Measurements from ENCODE around the gene TMEM208. TPM values are rescaled to one million over a fixed set of nuclear protein-coding genes. Genes with fewer than 3 reads are reported as not detected.

Gene TMEM208
- total and polyA plus RNA-seq, 3 experiments from 2014 or later, result 58.4 to 83.7 (median 69.5) TPM

- CTCF ChIA-PET, result interaction anchor here (1.0 to 11.3 kb wide), 3 partner anchors 9 to 30 kb away, joined by 3 to 205 read pairs (median 3); partner anchors contain the start of genes B3GNT9, FBXL8, HSF4 and TRADD
- peaks cover 0 to 4% of the 10 kb centered on the region in 2 donors for H3K27me3 Mint-ChIP-seq
- H3K36me3 Mint-ChIP-seq, result peaks cover 0 to 8% (median 0%) of the 10 kb centered on the region in 3 donors
- H3K9me3 Mint-ChIP-seq, result no peaks in the 10 kb centered on the region
- Histone ChIP-seq H3K27me3 (ENCODE audit: insufficient read depth, low read length, poor library complexity, severe bottlenecking) (no peaks in the 10 kb centered on the region), H3K27ac (ENCODE audit: low read depth, low read length) (no peak overlapping the region), H3K36me3 (ENCODE audit: insufficient read depth, low read length) (no peaks in the 10 kb centered on the region), H3K9me3 (ENCODE audit: low read length) (no peaks in the 10 kb centered on the region), H3K4me3 (ENCODE audit: low read length) (no peak overlapping the region), H3K4me1 (ENCODE audit: insufficient read depth, low read length) (peaks cover 36% of the 10 kb centered on the region)
- POLR2A ChIA-PET, result no interaction called here
- DNase-seq, result no peak
- peak overlapping the region in 1 of 7 donors; percentile 62 for H3K4me3 Mint-ChIP-seq
- H3K4me1 Mint-ChIP-seq, result peaks cover 22 to 38% (median 28%) of the 10 kb centered on the region in 3 donors
- H3K27ac Mint-ChIP-seq, result peak overlapping the region in 1 of 8 donors; percentile 74
These were observed 38.6 kb upstream of the TMEM208 start for GRCh38 chr16:67188323-67188722.

- Histone ChIP-seq H3K4me3 (ENCODE audit: low read length) (no peak overlapping the region), H3K9me3 (ENCODE audit: low read length) (no peaks in the 10 kb centered on the region), H3K27ac (ENCODE audit: low read depth, low read length) (no peak overlapping the region), H3K36me3 (ENCODE audit: insufficient read depth, low read length) (no peaks in the 10 kb centered on the region), H3K27me3 (ENCODE audit: insufficient read depth, low read length, poor library complexity, severe bottlenecking) (no peaks in the 10 kb centered on the region), H3K4me1 (ENCODE audit: insufficient read depth, low read length) (peaks cover 40% of the 10 kb centered on the region)
- Mint-ChIP-seq H3K4me1 (peaks cover 27 to 43% (median 33%) of the 10 kb centered on the region in 3 donors), H3K4me3 (no peak overlapping the region), H3K36me3 (peaks cover 0 to 12% (median 0%) of the 10 kb centered on the region in 3 donors), H3K9me3 (no peaks in the 10 kb centered on the region), H3K27ac (no peak overlapping the region), H3K27me3 (peaks cover 0 to 4% of the 10 kb centered on the region in 2 donors)
- DNase-seq, result no peak
- CTCF ChIA-PET, result interaction anchor here (1.0 to 11.3 kb wide), 3 partner anchors 9 to 30 kb away, joined by 3 to 205 read pairs (median 3); partner anchors contain the start of genes B3GNT9, FBXL8, HSF4 and TRADD
- POLR2A ChIA-PET, result no interaction called here
These were observed 38.1 kb upstream of the TMEM208 start for GRCh38 chr16:67188798-67189197.

GRCh38 chr16:67190041-67190440 lies 36.9 kb upstream of the TMEM208 start, which contains the start of gene EXOC3L1:
Gene EXOC3L1, minus strand, starts transcription at chr16:67190136. Its CDS starts 460 bp downstream, at chr16:67189676.
- Mint-ChIP-seq H3K4me1 (peaks cover 32 to 46% (median 41%) of the 10 kb centered on the region in 3 donors), H3K27me3 (peaks cover 0 to 4% of the 10 kb centered on the region in 2 donors), H3K27ac (peak within 1 kb of the TSS in 1 of 8 donors; percentile 77), H3K4me3 (peak within 1 kb of the TSS in 1 of 7 donors; percentile 13), H3K36me3 (peaks cover 0 to 24% (median 0%) of the 10 kb centered on the region in 3 donors), H3K9me3 (no peaks in the 10 kb centered on the region)
- peaks cover 34% of the 10 kb centered on the region for H3K4me1 ChIP-seq (ENCODE audit: insufficient read depth, low read length)
- no peak for DNase-seq
- no peaks in the 10 kb centered on the region for H3K9me3 ChIP-seq (ENCODE audit: low read length)
- no peak within 1 kb of the TSS for H3K4me3 ChIP-seq (ENCODE audit: low read length)
- no peaks in the 10 kb centered on the region for H3K27me3 ChIP-seq (ENCODE audit: insufficient read depth, low read length, poor library complexity, severe bottlenecking)
- H3K36me3 ChIP-seq (ENCODE audit: insufficient read depth, low read length), result peaks cover 9% of the 10 kb centered on the region
- ChIA-PET CTCF (interaction anchor here (1.3 to 11.3 kb wide), 2 partner anchors 31 to 172 kb away, joined by 4 to 205 read pairs; partner anchors contain the start of genes B3GNT9, FBXL8, HSF4 and TRADD), POLR2A (no interaction called here)
- no peak within 1 kb of the TSS for H3K27ac ChIP-seq (ENCODE audit: low read depth, low read length)

- Histone ChIP-seq H3K27me3 (ENCODE audit: insufficient read depth, low read length, poor library complexity, severe bottlenecking) (no peaks in the 10 kb centered on the region), H3K4me3 (ENCODE audit: low read length) (no peak overlapping the region), H3K4me1 (ENCODE audit: insufficient read depth, low read length) (peaks cover 27% of the 10 kb centered on the region), H3K36me3 (ENCODE audit: insufficient read depth, low read length) (peaks cover 15% of the 10 kb centered on the region), H3K9me3 (ENCODE audit: low read length) (no peaks in the 10 kb centered on the region), H3K27ac (ENCODE audit: low read depth, low read length) (no peak overlapping the region)
- Mint-ChIP-seq H3K4me3 (peak overlapping the region in 5 of 7 donors; percentile 13 to 95 (median 91)), H3K4me1 (peaks cover 25 to 46% (median 41%) of the 10 kb centered on the region in 3 donors), H3K9me3 (no peaks in the 10 kb centered on the region), H3K27me3 (no peaks in the 10 kb centered on the region), H3K36me3 (peaks cover 0 to 31% (median 2%) of the 10 kb centered on the region in 3 donors), H3K27ac (peak overlapping the region in 1 of 8 donors; percentile 79)
- no peak for DNase-seq
- ChIA-PET POLR2A (no interaction called here), CTCF (interaction anchor here (1.3 to 11.3 kb wide), 2 partner anchors 32 to 173 kb away, joined by 4 to 205 read pairs; partner anchors contain the start of genes B3GNT9, FBXL8, HSF4 and TRADD)
These were observed 36.2 kb upstream of the TMEM208 start for GRCh38 chr16:67190448-67191399.

- H3K9me3 Mint-ChIP-seq, result no peaks in the 10 kb centered on the region
- H3K36me3 ChIP-seq (ENCODE audit: insufficient read depth, low read length), result peaks cover 23% of the 10 kb centered on the region
- peaks cover 24% of the 10 kb centered on the region for H3K4me1 ChIP-seq (ENCODE audit: insufficient read depth, low read length)
- H3K27me3 ChIP-seq (ENCODE audit: insufficient read depth, low read length, poor library complexity, severe bottlenecking), result no peaks in the 10 kb centered on the region
- peak overlapping the region; percentile 78 to 94 (median 90) for H3K27ac Mint-ChIP-seq
- H3K27me3 Mint-ChIP-seq, result no peaks in the 10 kb centered on the region
- no peaks in the 10 kb centered on the region for H3K9me3 ChIP-seq (ENCODE audit: low read length)
- CTCF ChIA-PET, result interaction anchor here (1.3 to 11.3 kb wide), 2 partner anchors 33 to 174 kb away, joined by 4 to 205 read pairs; partner anchors contain the start of genes B3GNT9, FBXL8, HSF4 and TRADD
- H3K4me1 Mint-ChIP-seq, result peaks cover 30 to 50% (median 48%) of the 10 kb centered on the region in 3 donors
- peak overlapping the region; percentile 84 for H3K4me3 ChIP-seq (ENCODE audit: low read length)
- H3K4me3 Mint-ChIP-seq, result peak overlapping the region; percentile 84 to 95 (median 91)
- POLR2A ChIA-PET, result no interaction called here
- no peak for DNase-seq
- peaks cover 4 to 39% (median 7%) of the 10 kb centered on the region in 3 donors for H3K36me3 Mint-ChIP-seq
- no peak overlapping the region for H3K27ac ChIP-seq (ENCODE audit: low read depth, low read length)
These were observed 35.4 kb upstream of the TMEM208 start for GRCh38 chr16:67191411-67191994.

- ChIA-PET POLR2A (interaction anchor here (1.3 to 1.5 kb wide), 2 partner anchors 52 to 164 kb away, joined by 4 to 9 read pairs; no protein-coding TSS in a partner anchor), CTCF (interaction anchor here (0.6 to 1.7 kb wide), 5 partner anchors 29 to 174 kb away, joined by 3 to 8 read pairs (median 3); partner anchors contain the start of gene SLC9A5)
- peaks cover 30% of the 10 kb centered on the region for H3K36me3 ChIP-seq (ENCODE audit: insufficient read depth, low read length)
- H3K27me3 ChIP-seq (ENCODE audit: insufficient read depth, low read length, poor library complexity, severe bottlenecking), result no peaks in the 10 kb centered on the region
- no peaks in the 10 kb centered on the region for H3K9me3 ChIP-seq (ENCODE audit: low read length)
- Mint-ChIP-seq H3K36me3 (peaks cover 8 to 45% (median 11%) of the 10 kb centered on the region in 3 donors), H3K9me3 (no peaks in the 10 kb centered on the region), H3K27me3 (no peaks in the 10 kb centered on the region), H3K27ac (peak within 1 kb of the TSS; percentile 79 to 98 (median 94)), H3K4me3 (peak within 1 kb of the TSS; percentile 84 to 95 (median 91)), H3K4me1 (peaks cover 34 to 56% (median 52%) of the 10 kb centered on the region in 3 donors)
- peak; percentile 78 to 90 (median 81) for DNase-seq
- H3K4me3 ChIP-seq (ENCODE audit: low read length), result peak within 1 kb of the TSS; percentile 84
- H3K27ac ChIP-seq (ENCODE audit: low read depth, low read length), result peak within 1 kb of the TSS; percentile 81
- peaks cover 24% of the 10 kb centered on the region for H3K4me1 ChIP-seq (ENCODE audit: insufficient read depth, low read length)
These were observed 34.8 kb upstream of the TMEM208 start, which contains the start of gene E2F4 for GRCh38 chr16:67191995-67192681. Gene E2F4, plus strand, starts transcription at chr16:67192155. Its CDS starts 73 bp downstream, at chr16:67192228.

Data from CD8-positive, alpha-beta memory T cell (primary cell).